HepG2 (cell line): ENCODE measurements around the gene CPHXL2. TPM values are rescaled to one million over a fixed set of nuclear protein-coding genes. Genes with fewer than 3 reads are reported as not detected.

Experiments used
- ATAC-seq: fragments of 200-7000 bp; cut with Tn5 transposase; 3 replicates; pipeline ENCODE4 v1.9.1; 2020; ENCODE audit warnings: mild to moderate bottlenecking, moderate library complexity
- BruUV-seq: library from RNA; stranded (reverse); fragments of 400-500 nt; replicated peaks from 2 replicates; lab custom pipeline; 2021; lab: Mats Ljungman, UMichigan
- CTCF ChIA-PET: fragments of 300-600 bp; formaldehyde crosslinking; extraction: SDS; loops from one replicate; lab custom pipeline; 2021; ENCODE audit warnings: low total read pairs, inconsistent platforms, low intra/inter-chr PET ratio; lab: Yijun Ruan, JAX
- POLR2A ChIA-PET: fragments of 350-600 bp; sonication (Branson Sonifier 250); formaldehyde crosslinking; loops from one replicate; lab custom pipeline; 2020; ENCODE audit warnings: antibody characterized with exemption, inconsistent platforms; lab: Yijun Ruan, JAX
- DNase-seq: peaks from one replicate; pipeline ENCODE4 v3.0.0-alpha.2; 2015; ENCODE audit warnings: low spot score
- FAIRE-seq: peaks from 3 replicates; lab custom pipeline; 2011; peaks lifted over from hg19 to GRCh38; lab: Jason Lieb, UNC
- H2AFZ ChIP-seq: one replicate; pipeline ENCODE4 v1.6.1; 2011; ENCODE audit warnings: low read length, inconsistent platforms
- H3K27ac ChIP-seq: fragments of 300-600 bp; 3 replicates; pipeline ENCODE4 v1.8.0; 2011; ENCODE audit warnings: mixed run types, mild to moderate bottlenecking, mixed read lengths, low read length, inconsistent platforms; ENCODE audit not compliant: insufficient read depth; ENCODE audit errors: extremely low read length
- H3K27me3 ChIP-seq, 2 experiments: fragments of 200-600 bp in 1 of 2; 2 replicates in 1 of 2; 3 replicates in 1 of 2; pipeline versions ENCODE4 v1.6.0 to v1.8.0; 2011; ENCODE audit warnings: low read length in 2 of 2, mild to moderate bottlenecking in 2 of 2, moderate library complexity in 2 of 2, inconsistent platforms in 1 of 2; ENCODE audit not compliant: insufficient read depth in 2 of 2, control insufficient read depth in 1 of 2
- H3K36me3 ChIP-seq, 2 experiments: fragments of 200-600 bp in 1 of 2; replicated peaks in 1 of 2; 2 replicates in 1 of 2; 3 replicates in 1 of 2; pipeline versions ENCODE4 v1.5.1 to v1.8.0; 2011; ENCODE audit warnings: low read length in 2 of 2, inconsistent platforms in 1 of 2; ENCODE audit not compliant: insufficient read depth in 2 of 2, control insufficient read depth in 1 of 2
- H3K4me1 ChIP-seq: 2 replicates; pipeline ENCODE4 v1.5.1; 2012; ENCODE audit warnings: low read length, inconsistent platforms; ENCODE audit not compliant: insufficient read depth
- H3K4me2 ChIP-seq: 2 replicates; pipeline ENCODE4 v1.6.0; 2011; ENCODE audit warnings: low read depth, low read length, inconsistent platforms
- H3K4me3 ChIP-seq, 3 experiments: fragments of 200-600 bp in 1 of 3; sonication (generic), shearing (Covaris generic) in 1 of 3; replicated peaks in 1 of 3; 2 replicates each; pipeline ENCODE4 v1.5.1; 2011 to 2016; ENCODE audit warnings: low read length in 3 of 3, inconsistent platforms in 2 of 3, low read depth in 2 of 3, mild to moderate bottlenecking in 2 of 3, control low read depth in 1 of 3, mixed read lengths in 1 of 3; ENCODE audit not compliant: insufficient read depth in 1 of 3
- H3K79me2 ChIP-seq: one replicate; pipeline ENCODE4 v1.6.1; 2011; ENCODE audit warnings: low read length, inconsistent platforms; ENCODE audit not compliant: insufficient read depth
- H3K9ac ChIP-seq: 2 replicates; pipeline ENCODE4 v1.6.0; 2011; ENCODE audit warnings: mild to moderate bottlenecking, low read depth, low read length, inconsistent platforms; ENCODE audit not compliant: insufficient read depth
- H3K9me3 ChIP-seq: 2 replicates; pipeline ENCODE4 v1.5.1; 2012; ENCODE audit warnings: mild to moderate bottlenecking, low read length
- H4K20me1 ChIP-seq: 2 replicates; pipeline ENCODE4 v1.6.0; 2011; ENCODE audit warnings: inconsistent platforms, mild to moderate bottlenecking, low read length, moderate library complexity; ENCODE audit not compliant: insufficient read depth
- NFE2L2 ChIP-seq: fragments of 150-350 bp; IDR thresholded peaks from 2 replicates; pipeline ENCODE4 v1.6.1; 2014; ENCODE audit warnings: low read length
- POLR2A ChIP-seq, 2 experiments: IDR thresholded peaks; 2 replicates each; pipeline ENCODE4 v1.6.1; 2011; ENCODE audit warnings: low read depth in 2 of 2, low read length in 2 of 2, mild to moderate bottlenecking in 1 of 2, moderate library complexity in 1 of 2; ENCODE audit not compliant: insufficient read depth in 1 of 2
- POLR2AphosphoS2 ChIP-seq: IDR thresholded peaks from 2 replicates; pipeline ENCODE4 v1.6.1; 2011; ENCODE audit warnings: low read depth, low read length, improper control_type of control experiment
- POLR2G ChIP-seq: fragments of 200-400 bp; formaldehyde crosslinking; IDR thresholded peaks from 2 replicates; pipeline ENCODE4 v1.6.1; 2018; ENCODE audit warnings: mild to moderate bottlenecking, low read depth, low read length, moderate library complexity
- RCOR2 ChIP-seq: IDR thresholded peaks from 2 replicates; pipeline ENCODE4 v1.6.1; 2016; ENCODE audit warnings: missing biosample characterization, missing genetic modification reagents
- SETDB1 ChIP-seq: sonication (generic); formaldehyde crosslinking; IDR thresholded peaks from 2 replicates; pipeline ENCODE4 v1.5.1; 2020; ENCODE audit warnings: missing genetic modification reagents, mild to moderate bottlenecking, borderline replicate concordance
- WGBS: methylation state at CpG from one replicate; pipeline ENCODE4 v1.1.6; 2017; ENCODE audit warnings: low lambda C conversion rate; 5-methylcytosine and 5-hydroxymethylcytosine counted together
- in situ Hi-C: cut with HindIII; loops from 2 replicates; pipeline ENCODE4 v1.10.0; 2017; ENCODE audit warnings: low pct_unique_long_range_greater_than_20kb; ENCODE audit not compliant: extremely low pct_ligation_motif_present
- intact Hi-C: fragments of 100-400 bp; cut with micrococcal nuclease; formaldehyde crosslinking; loops from one replicate; pipeline ENCODE4 v1.10.0; 2022; ENCODE audit not compliant: unreplicated experiment
- polyA plus RNA-seq, 8 experiments: library from polyadenylated mRNA; depleted of rRNA in 3 of 8; stranded (reverse) in 7 of 8; unstranded in 1 of 8; fragments of >200 nt; fragmentation: Illumina TruSeq in 4 of 8; extraction: Trizol in 4 of 8; gene quantifications; 2 replicates each; pipeline versions ENCODE4 v1.2.1 to v1.2.3, GENCODE V29; 2011 to 2016; ENCODE audit warnings: low read depth in 4 of 8, missing spikeins in 1 of 8, mixed read lengths in 1 of 8; ENCODE audit not compliant: insufficient read depth in 1 of 8
- total RNA-seq, 5 experiments: library from RNA; depleted of rRNA; stranded (reverse); fragments of >200 nt; fragmentation: Illumina TruSeq; extraction: Trizol; gene quantifications; 2 replicates each; pipeline ENCODE4 v1.2.3, GENCODE V29; 2016; ENCODE audit warnings: low read depth in 1 of 5

CPHXL2 gene
- total and polyA plus RNA-seq, 2 of the 13 experiments (the other 11 are each of a cell fraction or from before 2014, with no cell fraction given), result not detected

DNA sequence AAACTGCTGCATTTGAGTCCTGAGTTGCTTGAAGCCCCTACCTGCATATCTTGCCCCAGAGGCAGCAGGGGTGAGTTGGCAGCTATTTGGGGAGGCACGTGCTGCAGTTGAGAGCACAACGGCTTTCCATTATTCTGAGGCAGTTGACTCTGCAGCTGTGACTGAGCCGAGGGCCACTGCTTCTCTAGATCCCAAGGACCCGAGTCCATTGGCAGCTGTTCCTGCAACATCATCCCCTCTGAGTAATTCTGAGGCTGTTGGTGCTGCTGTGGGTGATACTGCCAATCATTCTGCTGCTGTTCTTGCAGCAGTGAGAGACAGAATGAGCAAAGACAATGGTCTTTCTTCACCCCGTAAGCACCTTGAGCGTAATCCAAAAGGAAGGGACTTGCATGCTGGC, 16.5 kb downstream of the CPHXL2 start:
- H3K36me3 ChIP-seq, result peaks cover 17 to 38% of the 10 kb centered on the region in 2 experiments
- intact Hi-C loops, result no loop called here
- H3K9ac ChIP-seq, result no peak overlapping the region
- H3K27ac ChIP-seq, result no peak overlapping the region
- 0 out of 4 replicates have a peak, but pooled peaks of 1 of the 2 experiments have one; percentile 16 for TF ChIP-seq POLR2A (IDR thresholded peaks at IDR 0.05; ENCODE audit: insufficient read depth in 1 of 2, low read depth in 2 of 2, low read length in 2 of 2)
- no peak for TF ChIP-seq SETDB1
- no peak for TF ChIP-seq RCOR2 (CRISPR knock-in tag)
- peak; percentile 21; the same call in 1 of the 2 replicates for TF ChIP-seq POLR2G
- TF ChIP-seq, all 625 proteins: peak for 2
- DNase-seq (no peak), ATAC-seq (no peak; the same call in 2 of the 3 replicates), FAIRE-seq (no peak)
- 93% methylated on average over 6 of the region's 6 CpGs for WGBS
- Histone ChIP-seq H3K4me3 (no peak overlapping the region), H3K4me1 (no peaks in the 10 kb centered on the region), H4K20me1 (no peaks in the 10 kb centered on the region; the same call in none of the 2 replicates), H3K79me2 (no peaks in the 10 kb centered on the region), H3K9me3 (no peaks in the 10 kb centered on the region), H2AFZ (no peak overlapping the region), H3K27me3 (no peaks in the 10 kb centered on the region), H3K4me2 (no peak overlapping the region)
- ChIA-PET POLR2A (no interaction called here), CTCF (no interaction called here)
- in situ Hi-C loops, result no loop called here
- BruUV-seq, result no TSS peak

DNA sequence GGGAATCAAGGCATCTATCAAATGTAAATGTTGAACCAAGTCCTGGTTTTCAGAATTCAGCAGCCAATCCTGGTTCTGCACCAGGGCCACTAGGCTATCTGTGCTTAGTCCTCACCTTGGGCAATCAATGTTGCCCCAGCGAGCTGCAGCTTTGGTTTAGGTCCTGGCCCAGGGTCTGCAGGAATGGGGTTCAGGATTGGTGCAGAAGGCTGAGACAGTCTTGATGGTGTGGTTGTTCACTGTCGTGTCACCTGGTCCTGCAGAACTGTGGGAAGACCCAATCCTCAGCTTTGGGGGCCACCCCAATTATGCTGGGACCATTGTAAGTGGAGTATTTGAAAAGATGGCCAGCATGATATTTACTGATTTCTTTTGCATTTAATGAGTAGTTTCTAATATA, 18.6 kb downstream of the CPHXL2 start:
- Histone ChIP-seq H3K27me3 (no peaks in the 10 kb centered on the region), H3K36me3 (peaks cover 25 to 56% of the 10 kb centered on the region in 2 experiments), H3K4me1 (no peaks in the 10 kb centered on the region), H2AFZ (no peak overlapping the region), H3K79me2 (peaks cover 7% of the 10 kb centered on the region), H3K4me3 (no peak overlapping the region), H3K27ac (no peak overlapping the region), H3K4me2 (no peak overlapping the region), H3K9ac (no peak overlapping the region), H4K20me1 (peaks cover 12% of the 10 kb centered on the region), H3K9me3 (no peaks in the 10 kb centered on the region)
- FAIRE-seq, result no peak
- in situ Hi-C loops (no loop called here), intact Hi-C loops (no loop called here)
- TF ChIP-seq NFE2L2 (no peak), POLR2AphosphoS2 (0 out of 2 replicates have a peak, but pooled peaks have one; percentile 15)
- no peak for ATAC-seq
- WGBS, result 92% methylated on average over 2 of the region's 2 CpGs
- no peak for DNase-seq
- ChIA-PET CTCF (no interaction called here), POLR2A (interaction anchor here (1.2 kb wide), 1 partner anchor 10 kb away, joined by 4 read pairs; the partner anchor contains the start of genes KARS1 and TERF2IP)
- no TSS peak for BruUV-seq
